Skeletal muscle tissue (tissue), 4 donors: Measurements from ENCODE around the gene GPR3. TPM values are rescaled to one million over a fixed set of nuclear protein-coding genes. Genes with fewer than 3 reads are reported as not detected.

Source experiments
- H3K27ac ChIP-seq: one replicate; pipeline ENCODE4 v1.7.0; 2013; ENCODE audit warnings: mild to moderate bottlenecking, low read depth, low read length, inconsistent platforms
- H3K27me3 ChIP-seq, 3 donors: one replicate each; pipeline ENCODE4 v1.7.0; 2013; ENCODE audit warnings: low read length in 3 of 3; ENCODE audit not compliant: control insufficient read depth in 3 of 3, insufficient read depth in 3 of 3
- H3K36me3 ChIP-seq, 3 donors: one replicate each; pipeline ENCODE4 v1.7.0; 2013; ENCODE audit warnings: low read length in 3 of 3; ENCODE audit not compliant: control insufficient read depth in 3 of 3, insufficient read depth in 3 of 3
- H3K4me1 ChIP-seq, 3 donors: one replicate each; pipeline ENCODE4 v1.7.0; 2013; ENCODE audit warnings: low read length in 3 of 3, mild to moderate bottlenecking in 3 of 3; ENCODE audit not compliant: control insufficient read depth in 3 of 3, insufficient read depth in 3 of 3
- H3K4me3 ChIP-seq, 3 donors: one replicate each; pipeline ENCODE4 v1.7.0; 2013; ENCODE audit warnings: low read length in 3 of 3
- H3K9ac ChIP-seq, 3 donors: one replicate each; pipeline ENCODE4 v1.7.0; 2013; ENCODE audit warnings: low read length in 3 of 3, mild to moderate bottlenecking in 3 of 3, moderate library complexity in 2 of 3, low read depth in 1 of 3
- H3K9me3 ChIP-seq, 3 donors: one replicate each; pipeline ENCODE4 v1.7.0; 2013; ENCODE audit warnings: low read length in 3 of 3; ENCODE audit not compliant: control insufficient read depth in 3 of 3
- total RNA-seq: library from RNA; depleted of rRNA; stranded (reverse); fragments of >200 nt; gene quantifications from one replicate; pipeline ENCODE4 v1.2.3, GENCODE V29; 2014
- donor health status: Osteomylitis.

Gene GPR3
- total RNA-seq, 1 donor from 2014 or later = under 0.01 TPM

- Histone ChIP-seq H3K27ac (peak overlapping the region; percentile 77), H3K4me1 (peaks cover 25 to 49% (median 28%) of the 10 kb centered on the region in 3 donors), H3K27me3 (no peaks in the 10 kb centered on the region), H3K9ac (no peak overlapping the region), H3K4me3 (no peak overlapping the region), H3K9me3 (no peaks in the 10 kb centered on the region), H3K36me3 (peaks cover 30 to 47% (median 43%) of the 10 kb centered on the region in 3 donors)
Measured at GRCh38 chr1:27417713-27418112, 25.3 kb downstream of the GPR3 start.

- peak overlapping the region; percentile 77 for H3K27ac ChIP-seq
- peaks cover 23 to 39% (median 34%) of the 10 kb centered on the region in 3 donors for H3K36me3 ChIP-seq
- H3K9me3 ChIP-seq = no peaks in the 10 kb centered on the region
- no peak overlapping the region for H3K4me3 ChIP-seq
- H3K9ac ChIP-seq = peak overlapping the region; percentile 5 to 55 (median 15)
- peaks cover 19 to 42% (median 25%) of the 10 kb centered on the region in 3 donors for H3K4me1 ChIP-seq
- H3K27me3 ChIP-seq = no peaks in the 10 kb centered on the region
Measured at GRCh38 chr1:27418326-27419185, 26.1 kb downstream of the GPR3 start.

- H3K9me3 ChIP-seq = no peaks in the 10 kb centered on the region
- no peak overlapping the region for H3K4me3 ChIP-seq
- no peaks in the 10 kb centered on the region for H3K27me3 ChIP-seq
- peaks cover 21 to 28% (median 24%) of the 10 kb centered on the region in 3 donors for H3K4me1 ChIP-seq
- H3K9ac ChIP-seq = no peak overlapping the region
- peaks cover 0 to 5% (median 0%) of the 10 kb centered on the region in 3 donors for H3K36me3 ChIP-seq
- H3K27ac ChIP-seq = no peak overlapping the region
Measured at GRCh38 chr1:27423709-27424108, 31.3 kb downstream of the GPR3 start.

GRCh38 chr1:27427329-27427728, 34.9 kb downstream of the GPR3 start:
- Histone ChIP-seq H3K9me3 (no peaks in the 10 kb centered on the region), H3K27me3 (no peaks in the 10 kb centered on the region), H3K36me3 (peaks cover 0 to 9% (median 0%) of the 10 kb centered on the region in 3 donors), H3K4me1 (peaks cover 39 to 44% (median 41%) of the 10 kb centered on the region in 3 donors), H3K9ac (peak overlapping the region in 1 of 3 donors; percentile 9), H3K4me3 (no peak overlapping the region), H3K27ac (peak overlapping the region; percentile 19)

- Histone ChIP-seq H3K4me1 (peaks cover 39 to 44% (median 41%) of the 10 kb centered on the region in 3 donors), H3K4me3 (peak overlapping the region in 1 of 3 donors; percentile 22), H3K9ac (peak overlapping the region in 2 of 3 donors; percentile 35 to 61)
Measured at GRCh38 chr1:27427816-27428315, 35.4 kb downstream of the GPR3 start.

GRCh38 chr1:27428316-27429028, 36.0 kb downstream of the GPR3 start:
- peak overlapping the region; percentile 81 for H3K27ac ChIP-seq
- H3K4me1 ChIP-seq = peaks cover 39 to 46% (median 40%) of the 10 kb centered on the region in 3 donors
- H3K9ac ChIP-seq = peak overlapping the region; percentile 35 to 61 (median 58)
- peaks cover 0 to 9% (median 0%) of the 10 kb centered on the region in 3 donors for H3K36me3 ChIP-seq
- H3K9me3 ChIP-seq = no peaks in the 10 kb centered on the region
- no peaks in the 10 kb centered on the region for H3K27me3 ChIP-seq
- H3K4me3 ChIP-seq = peak overlapping the region in 2 of 3 donors; percentile 22 to 34

More at GRCh38 chr1:27427816-27428315, 35.4 kb downstream of the GPR3 start:
- no peaks in the 10 kb centered on the region for H3K27me3 ChIP-seq
- no peaks in the 10 kb centered on the region for H3K9me3 ChIP-seq
- H3K36me3 ChIP-seq = peaks cover 0 to 9% (median 0%) of the 10 kb centered on the region in 3 donors
- peak overlapping the region; percentile 81 for H3K27ac ChIP-seq

GRCh38 chr1:27429029-27429425, 36.6 kb downstream of the GPR3 start:
- H3K36me3 ChIP-seq = peaks cover 0 to 9% (median 0%) of the 10 kb centered on the region in 3 donors
- no peaks in the 10 kb centered on the region for H3K27me3 ChIP-seq
- no peaks in the 10 kb centered on the region for H3K9me3 ChIP-seq
- peak overlapping the region in 1 of 3 donors; percentile 35 for H3K9ac ChIP-seq
- H3K4me3 ChIP-seq = peak overlapping the region in 2 of 3 donors; percentile 12 to 34
- H3K4me1 ChIP-seq = peaks cover 37 to 48% (median 45%) of the 10 kb centered on the region in 3 donors
- H3K27ac ChIP-seq = peak overlapping the region; percentile 81

- Histone ChIP-seq H3K27me3 (no peaks in the 10 kb centered on the region), H3K9me3 (no peaks in the 10 kb centered on the region), H3K4me3 (peak overlapping the region in 1 of 3 donors; percentile 32), H3K4me1 (peaks cover 47 to 62% (median 57%) of the 10 kb centered on the region in 3 donors), H3K9ac (no peak overlapping the region), H3K36me3 (peaks cover 0 to 6% (median 0%) of the 10 kb centered on the region in 3 donors), H3K27ac (peak overlapping the region; percentile 58)
Measured at GRCh38 chr1:27430903-27431600, 38.6 kb downstream of the GPR3 start.

GRCh38 chr1:27431601-27431940, 39.1 kb downstream of the GPR3 start:
- peak overlapping the region; percentile 58 for H3K27ac ChIP-seq
- peak overlapping the region in 1 of 3 donors; percentile 32 for H3K4me3 ChIP-seq
- no peak overlapping the region for H3K9ac ChIP-seq

More at GRCh38 chr1:27431601-27431940, 39.1 kb downstream of the GPR3 start:
- Histone ChIP-seq H3K4me1 (peaks cover 52 to 67% (median 62%) of the 10 kb centered on the region in 3 donors), H3K27me3 (no peaks in the 10 kb centered on the region), H3K36me3 (peaks cover 0 to 6% (median 0%) of the 10 kb centered on the region in 3 donors), H3K9me3 (no peaks in the 10 kb centered on the region)
